HG03060 (cell line): ENCODE data around the gene ATP2B2.
A peak's percentile ranks its signal among the peaks of the same experiment; 100 is the strongest.
"Not testable (repeated sequence)": the region's sequence is repeated elsewhere in the genome, so short reads cannot be mapped to it uniquely, and the experiment has no call there.

Source experiments
- ATAC-seq: cut with Tn5 transposase; IDR thresholded peaks from one replicate; pipeline ENCODE4 v1.9.1; 2021; ENCODE audit warnings: low read depth, moderate number of reproducible peaks; ENCODE audit not compliant: unreplicated experiment

Gene ATP2B2

DNA sequence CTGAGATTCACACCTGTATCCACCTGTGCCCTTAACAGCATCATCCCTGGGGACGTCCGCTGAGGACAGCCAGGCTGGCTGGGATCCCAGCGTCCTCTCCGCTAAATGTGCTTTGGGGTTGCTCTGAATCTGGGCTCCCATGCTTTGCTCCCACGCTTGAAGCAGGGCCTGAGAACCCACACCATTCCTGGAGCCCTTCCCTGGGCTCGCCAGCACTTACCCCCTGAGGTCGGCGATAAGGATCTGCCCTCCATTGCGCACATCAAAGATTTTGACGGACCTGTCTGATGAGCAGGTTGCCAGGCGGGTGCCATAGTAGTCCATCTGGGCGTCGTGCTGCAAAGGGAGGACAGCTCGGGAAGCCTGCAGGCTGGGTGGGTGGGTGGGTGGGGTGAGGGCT, 190.3 kb downstream of the ATP2B2 start:
- no peak for ATAC-seq

DNA sequence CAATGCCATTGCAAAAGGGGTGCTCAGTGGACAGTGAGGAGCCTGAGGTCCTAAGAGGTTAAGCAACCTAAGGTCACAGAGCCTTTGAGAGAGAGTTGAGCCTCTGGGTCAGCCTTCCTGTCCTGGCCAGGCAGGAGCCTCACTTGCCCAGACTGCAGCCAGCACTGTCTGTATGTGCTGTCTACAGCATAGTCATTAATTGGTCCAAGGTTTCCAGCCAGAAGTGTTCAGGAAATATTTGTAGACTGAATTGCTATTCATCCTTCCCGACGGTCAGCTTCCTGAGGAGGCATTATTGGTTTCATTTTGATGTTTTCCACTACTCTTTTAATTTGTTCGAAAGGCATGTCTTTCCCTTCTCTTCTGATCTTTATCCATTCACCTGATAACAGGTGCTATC, 192.5 kb downstream of the ATP2B2 start:
- no peak for ATAC-seq

DNA sequence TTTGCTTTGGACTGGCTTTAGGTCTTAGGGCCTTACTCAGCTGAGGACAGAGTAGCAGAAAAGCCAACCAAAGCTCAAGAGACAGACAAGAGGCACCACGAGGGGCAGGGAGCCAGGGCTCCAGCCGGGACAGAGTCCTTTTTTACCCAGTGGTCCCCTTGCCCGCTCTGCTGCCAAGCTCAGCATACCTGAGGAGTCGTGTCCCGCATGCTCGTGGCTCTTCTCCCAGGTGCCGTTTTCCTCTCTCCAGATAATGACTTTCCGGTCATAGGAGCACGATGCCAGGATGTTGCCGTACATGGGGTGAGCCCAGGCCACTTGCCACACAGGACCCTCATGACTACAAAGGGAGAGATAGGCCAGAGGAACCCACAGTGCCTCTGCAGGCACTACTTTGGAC, 193.0 kb downstream of the ATP2B2 start:
- no peak for ATAC-seq

DNA sequence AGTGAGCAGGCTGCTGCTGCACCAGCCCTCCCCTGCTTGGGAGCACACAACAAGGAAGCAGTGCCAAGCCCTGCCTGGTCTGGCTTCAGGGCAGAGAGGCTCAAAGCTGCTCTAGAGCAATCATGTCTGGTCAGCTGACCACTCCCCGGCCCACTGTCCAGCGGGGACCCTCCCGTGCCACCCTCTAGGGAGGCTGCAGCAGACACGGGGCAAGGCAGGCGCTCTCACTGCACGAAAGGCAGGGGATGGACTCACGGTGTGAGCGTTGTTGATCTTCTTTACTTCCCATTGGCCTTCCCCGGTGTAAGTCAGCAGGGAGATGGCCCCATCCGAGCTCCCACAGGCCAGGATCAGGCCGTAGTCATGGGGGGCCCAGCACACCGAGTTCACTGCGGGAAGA, 193.7 kb downstream of the ATP2B2 start:
- no peak for ATAC-seq

DNA sequence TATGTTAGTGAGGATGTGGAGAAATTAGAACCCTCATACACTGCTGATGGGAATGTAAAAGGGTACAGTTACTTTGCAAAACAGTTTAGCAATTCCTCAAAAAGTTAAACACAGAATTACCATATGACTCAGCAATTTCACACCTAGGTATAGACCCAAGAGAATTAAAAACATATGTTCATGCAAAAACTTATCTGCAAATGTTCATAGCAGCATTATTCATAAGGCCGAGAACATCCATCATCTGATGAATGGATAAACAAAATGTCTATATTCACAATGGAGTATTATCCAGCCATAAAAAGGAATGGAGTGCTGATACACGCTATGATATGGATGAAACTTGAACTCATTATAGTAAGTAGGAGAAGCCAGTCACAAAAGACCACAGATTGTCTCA, 194.8 kb downstream of the ATP2B2 start:
- ATAC-seq, result no peak

DNA sequence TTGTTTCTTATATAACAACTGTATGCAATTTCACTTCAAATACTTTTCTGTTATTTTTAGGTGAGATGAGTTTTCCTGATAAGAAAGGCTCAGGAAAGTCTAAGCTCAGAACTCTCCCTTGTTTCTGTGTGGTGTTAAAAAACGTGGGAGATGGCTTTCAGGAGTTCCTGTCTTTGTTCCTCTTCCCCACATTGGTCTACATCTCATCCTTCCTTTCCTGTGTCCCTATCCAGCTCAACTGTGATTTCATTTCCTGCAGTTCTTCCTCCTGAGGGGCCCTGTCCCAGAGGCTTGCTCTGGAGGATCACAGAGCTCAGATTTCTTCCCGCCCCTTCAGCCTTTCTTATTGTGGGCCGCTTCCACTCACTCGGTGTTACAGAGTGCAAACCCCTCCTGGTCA, 195.7 kb downstream of the ATP2B2 start:
- ATAC-seq, result no peak

DNA sequence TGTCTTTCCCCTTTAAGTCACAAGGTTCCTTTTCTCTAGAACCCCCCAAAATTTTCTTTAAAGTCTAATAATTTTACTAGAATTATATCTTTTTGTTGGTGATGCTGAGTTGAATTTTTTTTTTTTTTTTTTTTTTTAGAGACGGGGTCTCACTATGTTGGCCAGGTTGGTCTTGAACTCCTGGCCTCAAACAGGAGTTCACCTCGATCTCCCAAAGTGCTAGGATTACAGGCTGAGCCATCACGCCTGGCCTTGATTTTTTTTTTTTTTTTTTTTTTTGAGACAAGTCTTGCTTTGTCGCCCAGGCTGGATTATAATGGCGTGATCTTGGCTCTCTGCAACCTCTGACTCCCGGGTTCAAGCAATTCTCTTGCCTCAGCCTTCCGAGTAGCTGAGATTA, 196.7 kb downstream of the ATP2B2 start:
- no peak for ATAC-seq

DNA sequence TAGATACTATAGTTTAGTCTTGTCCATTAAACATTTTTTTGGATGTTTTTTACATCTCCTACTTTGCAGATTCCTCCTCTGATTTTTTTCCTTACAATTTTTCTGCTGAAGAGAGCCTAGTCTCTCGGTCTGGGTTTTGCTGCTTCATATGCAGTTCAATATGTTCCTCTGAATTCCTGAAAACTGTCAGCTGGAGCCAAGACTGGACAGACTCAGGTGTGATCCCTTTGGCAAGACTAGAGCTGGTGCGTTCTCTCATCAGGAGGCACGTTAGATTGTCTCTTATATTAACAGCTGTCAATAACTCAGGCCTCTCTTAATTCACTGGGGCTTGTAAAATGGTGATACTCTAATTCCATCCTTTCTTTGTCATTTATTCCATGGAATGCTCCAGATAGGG, 199.2 kb downstream of the ATP2B2 start:
- no peak for ATAC-seq

DNA sequence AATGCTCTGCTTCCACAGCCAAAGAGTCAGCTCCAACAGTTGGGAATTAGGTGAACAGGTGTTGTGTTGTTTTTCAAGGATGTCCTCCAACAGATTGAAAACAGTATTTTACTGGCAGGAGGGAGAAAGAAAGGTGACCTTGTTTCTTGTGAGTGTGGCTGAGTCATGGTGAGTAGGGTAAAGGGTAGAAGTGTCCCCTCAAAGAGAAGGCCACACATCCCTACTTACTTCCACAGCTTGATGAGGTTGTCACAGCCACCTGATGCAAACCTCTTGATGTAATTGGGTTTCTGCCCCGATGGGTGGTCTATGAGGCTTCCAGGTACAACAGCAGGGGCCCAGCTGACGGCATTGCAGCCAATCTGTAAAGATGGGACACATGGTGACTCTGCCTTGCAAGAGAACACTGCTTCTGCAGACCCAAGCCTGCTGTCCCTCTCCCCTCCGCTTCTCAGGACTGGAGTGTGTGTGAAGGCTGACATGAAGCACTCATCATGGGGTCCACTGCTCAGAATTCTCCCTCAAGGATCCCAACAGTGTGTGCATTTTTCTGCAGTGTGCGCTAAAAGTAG, 200.0 kb downstream of the ATP2B2 start:
- ATAC-seq, result no peak

DNA sequence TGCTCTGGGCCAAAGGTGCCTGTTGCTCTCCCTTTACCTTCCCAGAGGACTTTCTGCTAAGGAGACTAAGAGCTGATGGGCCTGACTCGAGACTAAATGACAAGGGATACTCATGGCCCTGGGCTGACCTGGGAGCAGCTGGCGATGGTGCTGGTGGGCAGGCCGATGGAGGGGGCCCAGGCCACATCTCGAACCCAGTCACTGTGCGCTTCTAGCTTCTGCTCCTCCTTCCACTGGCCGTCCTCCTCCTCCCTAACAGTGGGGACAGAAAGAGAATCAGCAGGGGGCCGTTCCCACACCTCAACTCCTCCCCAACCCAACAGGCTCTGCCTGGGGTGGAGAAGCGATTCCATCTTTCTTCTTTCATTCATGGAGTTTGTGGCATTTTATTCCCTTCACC, 200.5 kb downstream of the ATP2B2 start:
- ATAC-seq, result no peak

DNA sequence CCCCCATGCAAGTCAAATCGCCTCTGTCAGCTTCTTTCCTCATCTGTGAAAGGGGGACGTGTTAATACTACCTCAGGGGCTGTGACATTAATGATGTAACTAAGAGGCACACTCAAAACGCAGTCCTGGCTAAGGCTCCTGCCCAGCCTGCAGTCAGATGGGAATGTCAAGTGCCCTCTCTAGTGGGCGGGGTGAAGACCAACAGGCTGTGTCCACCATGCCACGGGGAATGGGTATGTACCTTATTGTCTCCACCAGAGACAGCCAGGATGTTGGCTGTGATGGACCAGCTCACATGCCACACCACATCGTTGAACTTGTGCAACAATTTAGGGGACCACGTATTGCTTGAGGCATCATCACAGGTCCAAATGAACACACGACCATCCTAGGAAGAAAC, 201.6 kb downstream of the ATP2B2 start:
- no peak for ATAC-seq

DNA sequence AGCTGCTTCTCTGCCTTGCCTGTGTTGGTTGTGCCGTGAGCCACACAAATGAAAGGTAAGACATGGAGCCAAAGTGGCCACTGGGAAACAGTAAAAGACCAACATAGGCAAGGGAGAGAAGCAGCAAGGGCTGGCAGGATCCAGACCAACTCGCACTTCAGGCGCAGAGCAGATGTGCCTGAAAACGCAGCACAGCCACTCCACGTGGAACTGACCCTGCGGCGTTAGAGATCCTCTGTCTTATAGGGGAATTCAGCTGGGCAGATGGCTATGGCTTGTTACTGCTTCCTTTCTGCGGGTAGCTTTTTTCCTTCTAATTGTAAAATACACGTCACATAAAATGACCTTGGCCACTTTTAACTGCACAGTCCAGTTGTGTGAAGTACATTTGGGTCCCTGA, 202.3 kb downstream of the ATP2B2 start:
- no peak for ATAC-seq

DNA sequence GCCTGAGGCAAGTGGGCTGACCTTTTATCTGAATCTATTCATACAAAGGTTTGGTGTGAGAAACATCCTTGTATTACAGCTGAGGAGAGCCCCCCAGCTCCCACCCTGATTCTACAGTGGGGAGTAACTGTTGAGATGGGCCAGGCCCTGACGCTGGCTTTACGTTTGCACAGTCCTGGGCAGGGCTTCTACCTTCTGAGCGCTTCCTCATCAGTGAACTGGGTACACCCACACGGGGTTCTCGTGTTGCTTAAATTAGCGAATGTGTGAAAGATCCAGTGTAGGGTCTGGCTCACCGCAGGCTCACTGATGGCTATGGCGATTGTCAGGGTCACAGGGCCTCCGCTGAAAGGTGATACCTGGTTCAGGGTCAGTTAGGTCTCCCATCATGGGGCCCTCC, 205.3 kb downstream of the ATP2B2 start:
- ATAC-seq, result no peak

DNA sequence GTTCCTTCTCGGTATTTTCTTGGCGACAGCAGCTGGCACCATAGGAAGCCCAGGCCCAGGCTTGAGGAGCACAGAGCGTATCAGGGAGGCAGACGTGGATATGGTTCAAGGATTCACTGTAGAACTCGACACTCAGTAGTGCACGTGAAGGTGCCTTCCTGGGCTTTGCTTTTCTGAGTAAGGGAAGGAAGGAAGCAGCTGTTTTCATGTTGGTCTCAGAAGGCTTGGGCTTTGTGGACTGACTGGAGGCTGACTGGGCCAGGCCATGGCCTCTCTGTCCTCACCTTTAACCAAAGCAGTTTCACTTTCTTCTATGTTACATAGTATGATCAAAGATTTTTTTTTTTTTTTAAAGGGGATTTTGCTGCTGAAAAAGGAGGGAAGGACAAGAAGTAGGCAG, 205.7 kb downstream of the ATP2B2 start:
- ATAC-seq, result no peak

DNA sequence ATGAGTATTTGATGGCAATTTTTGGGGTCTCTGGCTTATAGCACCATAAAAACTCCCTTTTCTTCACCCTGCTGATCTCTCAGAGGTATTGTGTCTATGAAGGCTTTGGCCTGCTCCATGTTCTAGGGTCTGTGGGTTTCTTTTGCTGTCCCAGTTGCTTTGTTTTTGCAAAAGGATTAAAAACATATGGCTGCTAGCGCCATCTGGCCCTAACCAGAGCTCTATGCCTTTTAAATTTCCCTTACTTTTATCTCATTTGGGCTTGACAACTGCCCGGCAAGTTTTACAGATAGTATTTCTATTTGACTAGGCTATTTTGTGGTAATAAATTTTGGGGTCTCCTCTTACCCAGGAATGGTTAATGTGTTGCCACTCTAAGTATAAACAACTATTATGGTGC, 206.2 kb downstream of the ATP2B2 start:
- no peak for ATAC-seq

DNA sequence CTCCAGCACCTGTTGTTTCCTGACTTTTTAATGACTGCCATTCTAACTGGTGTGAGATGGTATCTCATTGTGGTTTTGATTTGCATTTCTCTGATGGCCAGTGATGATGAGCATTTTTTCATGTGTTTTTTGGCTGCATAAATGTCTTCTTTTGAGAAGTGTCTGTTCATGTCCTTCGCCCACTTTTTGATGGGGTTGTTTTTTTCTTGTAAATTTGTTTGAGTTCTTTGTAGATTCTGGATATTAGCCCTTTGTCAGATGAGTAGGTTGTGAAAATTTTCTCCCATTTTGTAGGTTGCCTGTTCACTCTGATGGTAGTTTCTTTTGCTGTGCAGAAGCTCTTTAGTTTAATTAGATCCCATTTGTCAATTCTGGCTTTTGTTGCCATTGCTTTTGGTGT, 207.3 kb downstream of the ATP2B2 start:
- not testable (repeated sequence) for ATAC-seq

DNA sequence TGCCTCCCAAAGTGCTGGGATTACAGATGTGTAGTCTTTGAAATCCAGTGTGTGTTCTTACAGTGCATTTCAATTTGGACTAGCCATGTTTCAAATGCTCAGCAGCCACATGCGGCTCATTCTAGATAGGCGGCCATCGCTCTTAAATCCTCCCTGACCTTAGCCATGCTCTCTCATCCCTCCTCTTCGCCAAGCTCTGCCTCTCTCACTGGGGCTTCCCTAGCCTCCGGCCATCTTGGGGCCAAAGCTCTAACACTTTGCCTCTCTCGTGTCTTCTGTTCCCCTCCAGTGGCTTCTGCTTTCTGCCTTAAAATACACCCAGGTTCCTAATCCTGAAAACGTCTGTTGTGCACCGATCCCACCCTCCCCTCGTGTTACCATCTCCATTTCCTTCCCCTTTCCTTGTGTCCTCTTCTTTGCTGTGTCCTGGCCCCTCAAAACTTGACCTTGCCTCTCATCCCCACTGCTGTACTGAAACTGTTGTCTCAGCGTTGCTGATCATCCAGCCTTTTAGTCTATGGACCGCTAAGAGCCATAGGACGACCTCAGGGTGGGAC, 211.3 kb downstream of the ATP2B2 start:
- ATAC-seq, result no peak

DNA sequence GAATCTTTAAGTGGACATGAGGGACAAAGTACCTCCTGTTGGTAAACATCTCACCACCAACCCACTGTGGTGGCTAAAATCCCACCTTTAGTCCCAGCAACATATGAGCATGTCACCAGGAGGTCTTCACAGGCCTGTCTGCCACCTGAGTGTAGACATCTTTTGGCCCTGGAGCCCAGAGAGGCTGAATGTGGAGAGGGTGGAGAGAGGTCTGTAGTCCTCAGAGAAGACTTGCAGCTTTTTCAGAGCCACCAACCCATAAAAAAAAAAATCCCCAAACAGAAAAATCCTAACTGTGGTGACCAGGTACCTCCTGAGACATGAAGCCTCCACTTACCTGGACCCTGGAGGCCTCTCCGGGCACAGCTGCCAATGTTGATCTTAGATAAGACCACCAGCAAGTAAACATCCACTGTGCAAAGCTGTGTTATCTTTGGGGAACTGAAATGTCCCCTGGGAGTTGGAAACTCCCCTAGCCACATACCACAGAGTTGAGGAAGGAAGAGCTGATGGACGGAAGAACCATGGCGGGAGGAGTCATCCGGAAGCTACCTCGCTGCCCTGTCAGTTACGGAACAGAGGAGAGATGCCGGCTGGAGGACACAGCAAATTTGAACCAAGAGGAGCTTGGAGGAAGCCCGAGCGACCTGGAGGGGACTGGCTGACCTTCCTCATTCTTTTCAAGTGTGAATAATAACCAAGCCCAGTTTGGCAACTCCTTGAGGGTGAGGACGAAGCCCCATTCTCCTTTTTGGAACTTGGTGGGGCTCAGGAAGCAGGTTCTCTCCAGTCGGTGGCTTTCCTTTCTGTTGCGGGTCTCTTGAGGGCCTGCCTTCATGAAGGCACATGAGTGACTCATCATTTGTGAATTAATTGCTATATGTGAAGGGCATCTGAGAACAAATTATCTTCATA, 212.6 kb downstream of the ATP2B2 start, which contains the start of gene GHRL:
Gene GHRL (minus strand): TSS at position 443 of the 915 bp plus-strand sequence. CDS start 2,767 bp downstream, outside the sequence.
- peak; percentile 68 for ATAC-seq

DNA sequence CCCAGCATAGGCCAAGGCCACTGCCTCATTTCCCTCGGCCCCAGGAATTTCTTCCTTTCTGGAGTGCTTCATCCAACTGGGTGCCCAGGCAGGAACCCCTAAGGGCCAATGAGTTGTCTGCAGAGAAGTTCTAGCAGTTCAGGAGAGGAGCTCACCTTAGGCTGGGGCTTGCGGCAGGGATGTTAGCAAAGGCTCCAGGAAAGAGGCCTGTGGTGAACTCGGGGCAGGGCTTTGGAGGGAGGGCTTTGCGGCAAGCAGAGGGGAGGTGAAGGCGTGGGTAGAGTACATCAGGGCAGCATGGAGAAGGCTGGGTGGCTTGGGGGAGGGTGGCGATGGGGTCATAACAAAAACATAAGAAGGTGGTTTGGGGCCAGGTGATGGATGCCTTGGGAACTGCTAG, 213.7 kb downstream of the ATP2B2 start:
- no peak for ATAC-seq

DNA sequence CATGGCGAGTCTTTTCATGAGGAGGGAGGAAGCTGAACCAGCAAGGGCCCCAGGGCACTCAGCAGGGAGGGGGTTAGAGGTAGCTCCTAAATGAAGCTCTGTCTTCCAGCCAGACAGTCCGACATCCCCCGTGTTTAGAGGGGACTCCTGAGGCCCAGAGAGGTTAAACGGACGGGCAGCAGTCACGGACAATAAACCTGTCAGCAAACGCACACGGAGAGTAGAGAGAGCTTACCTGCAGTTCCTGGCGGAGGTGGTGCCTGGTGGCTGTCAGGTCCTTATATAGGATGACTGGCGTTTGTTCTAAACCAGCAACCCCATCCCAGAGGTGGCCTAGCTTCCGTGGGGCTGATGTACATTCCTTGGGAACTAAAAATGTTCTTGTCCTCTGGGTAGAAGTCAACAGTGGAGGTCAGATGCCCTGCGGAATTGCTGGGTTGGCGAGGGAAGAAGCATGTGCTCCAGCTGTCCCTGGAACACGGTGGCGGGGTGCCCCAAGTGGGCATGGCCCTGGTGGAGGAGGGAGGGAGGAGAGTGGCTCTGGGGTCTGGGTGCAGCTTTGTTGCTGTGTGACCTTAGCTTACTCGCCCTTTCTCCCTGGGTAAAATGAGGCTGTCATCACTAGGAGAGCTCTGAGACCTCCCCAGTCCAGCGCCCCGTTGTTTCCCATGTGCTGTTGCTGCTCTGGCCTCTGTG, 214.8 kb downstream of the ATP2B2 start:
- no peak for ATAC-seq

DNA sequence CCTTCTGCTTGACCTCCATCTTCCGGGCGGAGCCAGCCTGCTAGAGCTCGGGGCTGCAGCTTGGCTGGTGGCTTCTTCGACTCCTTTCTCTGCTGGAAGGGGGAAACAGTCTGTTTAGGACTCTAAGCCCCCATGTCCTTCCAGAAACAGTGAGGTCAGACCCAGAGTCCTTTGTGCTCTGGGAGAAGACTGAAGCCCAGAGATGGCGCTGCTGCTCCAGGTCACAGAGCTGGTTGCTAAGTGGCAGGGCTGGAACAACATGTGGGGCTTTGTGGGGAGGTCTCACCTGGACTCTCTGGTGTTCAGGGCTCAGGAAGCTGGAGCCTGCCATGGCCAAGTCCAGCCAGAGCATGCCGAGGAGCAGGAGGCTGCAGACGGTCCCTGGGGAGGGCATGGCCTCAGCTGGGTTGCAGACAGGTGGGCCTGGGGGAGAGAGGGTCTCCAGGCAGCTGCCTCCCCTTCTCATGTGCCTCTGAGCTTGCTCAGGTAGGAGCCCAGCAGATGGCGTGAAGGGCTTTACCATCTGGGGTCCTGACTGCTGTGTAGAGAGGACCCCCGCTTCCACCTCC, 215.5 kb downstream of the ATP2B2 start:
- ATAC-seq, result no peak
